IMR-90 (cell line): ENCODE results near the gene PCGF3. TPM values are rescaled to one million over a fixed set of nuclear protein-coding genes. Genes with fewer than 3 reads are reported as not detected.

ENCODE experiments used
- ATAC-seq: fragments of 200-7000 bp; cut with Tn5 transposase; 2 replicates; pipeline ENCODE4 v1.9.1; 2020; ENCODE audit warnings: low read depth, mild to moderate bottlenecking, moderate library complexity
- BruUV-seq: library from RNA; stranded (reverse); fragments of 400-500 nt; replicated peaks from 2 replicates; lab custom pipeline; 2021; lab: Mats Ljungman, UMichigan
- CTCF ChIA-PET: fragments of 300-600 bp; formaldehyde crosslinking; extraction: SDS; loops from one replicate; lab custom pipeline; 2021; ENCODE audit warnings: antibody characterized with exemption; lab: Yijun Ruan, JAX
- POLR2A ChIA-PET: fragments of 300-600 bp; sonication (Branson Sonifier 250); formaldehyde crosslinking; loops from one replicate; lab custom pipeline; 2022; ENCODE audit warnings: antibody characterized with exemption; ENCODE audit not compliant: unreplicated experiment; lab: Charles Lee
- DNase-seq: peaks from one replicate; pipeline ENCODE4 v3.0.0; 2013
- H2AFZ ChIP-seq: replicated peaks from 2 replicates; pipeline ENCODE3; 2013; ENCODE audit warnings: low read length, mild to moderate bottlenecking; ENCODE audit not compliant: poor library complexity
- H2AK5ac ChIP-seq: 2 replicates; pipeline ENCODE4 v1.6.1; 2013; ENCODE audit warnings: low read depth, low read length, inconsistent platforms
- H2AK9ac ChIP-seq: replicated peaks from 2 replicates; pipeline ENCODE3; 2013; ENCODE audit warnings: mild to moderate bottlenecking, low read depth, low read length, moderate library complexity; ENCODE audit not compliant: poor library complexity
- H2BK120ac ChIP-seq: 2 replicates; pipeline ENCODE4 v1.6.1; 2013; ENCODE audit warnings: low read depth, low read length, inconsistent platforms
- H2BK15ac ChIP-seq: 3 replicates; pipeline ENCODE4 v1.6.1; 2013; ENCODE audit warnings: low read depth, low read length, inconsistent platforms
- H2BK20ac ChIP-seq: 2 replicates; pipeline ENCODE4 v1.6.1; 2013; ENCODE audit warnings: low read depth, mild to moderate bottlenecking, inconsistent platforms, low read length, moderate library complexity
- H2BK5ac ChIP-seq: 2 replicates; pipeline ENCODE4 v1.6.1; 2013; ENCODE audit warnings: mild to moderate bottlenecking, low read depth, low read length, inconsistent platforms; ENCODE audit not compliant: poor library complexity, severe bottlenecking
- H3K14ac ChIP-seq: replicated peaks from 2 replicates; pipeline ENCODE4 v1.6.1; 2013; ENCODE audit warnings: low read depth, low read length, inconsistent platforms
- H3K18ac ChIP-seq: 2 replicates; pipeline ENCODE4 v1.6.1; 2013; ENCODE audit warnings: low read depth, low read length, control low read depth
- H3K23ac ChIP-seq: 2 replicates; pipeline ENCODE4 v1.6.1; 2013; ENCODE audit warnings: low read depth, low read length, inconsistent platforms
- H3K27ac ChIP-seq: 2 replicates; pipeline ENCODE4 v1.5.1; 2013; ENCODE audit warnings: mild to moderate bottlenecking, control low read depth, low read length; ENCODE audit not compliant: insufficient read depth
- H3K27me3 ChIP-seq: 2 replicates; pipeline ENCODE4 v1.6.1; 2013; ENCODE audit warnings: low read length; ENCODE audit not compliant: control insufficient read depth, insufficient read depth
- H3K36me3 ChIP-seq: 2 replicates; pipeline ENCODE4 v1.6.1; 2013; ENCODE audit warnings: low read length, mixed read lengths; ENCODE audit not compliant: control insufficient read depth, insufficient read depth
- H3K4ac ChIP-seq: 2 replicates; pipeline ENCODE4 v1.6.1; 2013; ENCODE audit warnings: low read depth, low read length, inconsistent platforms
- H3K4me1 ChIP-seq: 2 replicates; pipeline ENCODE4 v1.6.1; 2013; ENCODE audit warnings: low read length, mixed read lengths; ENCODE audit not compliant: control insufficient read depth, insufficient read depth
- H3K4me2 ChIP-seq: 2 replicates; pipeline ENCODE4 v1.6.1; 2013; ENCODE audit warnings: low read depth, mild to moderate bottlenecking, control low read depth, low read length, moderate library complexity
- H3K4me3 ChIP-seq: 2 replicates; pipeline ENCODE4 v1.5.1; 2013; ENCODE audit warnings: low read depth, mild to moderate bottlenecking, control low read depth, low read length, moderate library complexity; ENCODE audit not compliant: insufficient read depth
- H3K56ac ChIP-seq: 2 replicates; pipeline ENCODE4 v1.6.1; 2013; ENCODE audit warnings: low read length, inconsistent platforms; ENCODE audit not compliant: insufficient read depth; ENCODE audit errors: extremely low read depth
- H3K79me1 ChIP-seq, 2 experiments: 2 replicates each; pipeline ENCODE4 v1.6.1; 2013; ENCODE audit warnings: low read length in 2 of 2, inconsistent platforms in 1 of 2, low read depth in 1 of 2
- H3K9ac ChIP-seq: 2 replicates; pipeline ENCODE4 v1.6.1; 2013; ENCODE audit warnings: low read depth, low read length, control low read depth
- H3K9me1 ChIP-seq: 2 replicates; pipeline ENCODE4 v1.6.1; 2013; ENCODE audit warnings: low read length, inconsistent platforms; ENCODE audit not compliant: insufficient read depth
- H3K9me3 ChIP-seq: 2 replicates; pipeline ENCODE4 v1.6.1; 2013; ENCODE audit warnings: low read length; ENCODE audit not compliant: control insufficient read depth, insufficient read depth
- H4K20me1 ChIP-seq: 2 replicates; pipeline ENCODE4 v1.6.1; 2013; ENCODE audit warnings: low read length, inconsistent platforms; ENCODE audit not compliant: insufficient read depth
- H4K5ac ChIP-seq: 2 replicates; pipeline ENCODE4 v1.6.1; 2013; ENCODE audit warnings: mild to moderate bottlenecking, low read depth, low read length, control low read depth
- H4K8ac ChIP-seq, 2 experiments: 2 replicates each; pipeline ENCODE4 v1.6.1; 2013; ENCODE audit warnings: low read depth in 2 of 2, low read length in 2 of 2, control low read depth in 1 of 2, inconsistent platforms in 1 of 2
- H4K91ac ChIP-seq: 2 replicates; pipeline ENCODE4 v1.6.1; 2013; ENCODE audit warnings: low read depth, low read length, inconsistent platforms; ENCODE audit not compliant: insufficient read depth
- BHLHE40 ChIP-seq: fragments of 150-350 bp; IDR thresholded peaks from 2 replicates; pipeline ENCODE4 v1.6.1; 2016; ENCODE audit warnings: mild to moderate bottlenecking, low read depth, low read length
- CEBPB ChIP-seq: IDR thresholded peaks from 2 replicates; pipeline ENCODE4 v1.6.1; 2012; ENCODE audit warnings: low read depth, low read length, improper control_type of control experiment
- MAZ ChIP-seq: IDR thresholded peaks from 2 replicates; pipeline ENCODE4 v1.6.1; 2012; ENCODE audit warnings: low read depth, mild to moderate bottlenecking, low read length, improper control_type of control experiment, moderate library complexity, borderline replicate concordance
- NFE2L2 ChIP-seq: fragments of 150-350 bp; IDR thresholded peaks from 2 replicates; pipeline ENCODE4 v1.6.1; 2016; ENCODE audit warnings: low read depth, mild to moderate bottlenecking, low read length
- RFX5 ChIP-seq: IDR thresholded peaks from 2 replicates; pipeline ENCODE4 v1.8.0; 2012; ENCODE audit warnings: low read depth, mild to moderate bottlenecking, low read length, moderate library complexity
- SMC3 ChIP-seq: fragments of 150-350 bp; IDR thresholded peaks from 2 replicates; pipeline ENCODE4 v1.6.1; 2016; ENCODE audit warnings: low read depth, mild to moderate bottlenecking, antibody characterized with exemption, low read length, moderate library complexity
- WGBS, 2 experiments: methylation state at CpG; one replicate each; pipeline versions ENCODE4 v1.1.5 to v1.1.7; 2013; ENCODE audit warnings: missing lambda C conversion rate in 2 of 2; ENCODE audit not compliant: insufficient read length in 1 of 2; ENCODE audit errors: extremely low coverage in 2 of 2; 5-methylcytosine and 5-hydroxymethylcytosine counted together
- dilution Hi-C: fragments of 300-500 bp; cut with HindIII; formaldehyde crosslinking; loops from one replicate; pipeline ENCODE4 v1.14.3; 2018; ENCODE audit warnings: low sequenced_read_pairs; ENCODE audit not compliant: unreplicated experiment
- in situ Hi-C: fragments of 300-500 bp; cut with MboI; formaldehyde crosslinking; loops from 3 replicates; pipeline ENCODE4 v1.14.3; 2019; ENCODE audit warnings: low sequenced_read_pairs, inconsistent platforms, mixed read lengths
- intact Hi-C: fragments of 100-400 bp; cut with micrococcal nuclease; formaldehyde crosslinking; loops from 2 replicates; pipeline ENCODE4 v1.10.0; 2022
- polyA plus RNA-seq, 3 experiments: library from polyadenylated mRNA; depleted of rRNA; stranded (reverse); fragments of >200 nt; gene quantifications; 2 replicates each; pipeline ENCODE4 v1.2.3, GENCODE V29; 2012; ENCODE audit warnings: low replicate concordance in 1 of 3
- total RNA-seq: library from RNA; depleted of rRNA; stranded (reverse); fragments of >200 nt; gene quantifications from 2 replicates; pipeline ENCODE4 v1.2.3, GENCODE V29; 2012
- TF ChIP-seq, protein P1 (sequence below): fragments of 150-350 bp; IDR thresholded peaks from 2 replicates; pipeline ENCODE4 v1.6.1; 2016; ENCODE audit warnings: low read depth, mild to moderate bottlenecking, low read length, moderate library complexity, borderline replicate concordance
- TF ChIP-seq, protein P2 (sequence below): fragments of 150-350 bp; IDR thresholded peaks from 2 replicates; pipeline ENCODE4 v1.6.1; 2017; ENCODE audit warnings: mild to moderate bottlenecking, antibody characterized with exemption, low read length, low read depth

Gene PCGF3
- total and polyA plus RNA-seq, 2 of the 4 experiments (the other 2 are of a cell fraction): 40.0 to 55.3 TPM

DNA sequence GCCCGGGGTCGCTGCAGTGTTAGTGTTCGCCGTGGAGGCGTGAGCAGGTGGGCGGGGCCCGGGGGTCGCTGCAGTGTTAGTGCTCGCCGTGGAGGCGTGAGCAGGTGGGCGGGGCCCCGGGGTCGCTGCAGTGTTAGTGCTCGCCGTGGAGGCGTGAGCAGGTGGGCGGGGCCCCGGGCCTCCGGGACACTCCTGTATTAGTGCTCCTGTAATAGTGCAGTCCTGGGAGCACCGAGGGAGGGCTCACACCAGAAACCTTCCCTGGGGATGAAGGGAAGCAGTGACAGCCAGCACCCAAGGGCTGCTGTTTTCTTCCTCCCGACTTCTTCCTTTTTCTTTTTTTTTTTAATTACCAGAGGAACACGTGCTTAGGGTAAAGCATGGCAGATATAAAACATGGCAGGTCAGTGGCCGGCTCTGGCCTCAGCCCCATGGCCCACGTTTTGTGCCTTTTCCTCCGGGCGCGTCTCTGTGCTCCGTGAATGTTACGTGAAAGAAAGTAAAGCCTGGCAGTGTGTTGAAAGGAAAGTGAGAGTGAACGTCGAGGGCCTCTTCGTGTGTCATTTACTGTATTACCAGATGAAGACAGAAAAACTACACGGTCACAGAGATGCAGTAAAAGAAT, 42.0 kb downstream of the PCGF3 start:
- ATAC-seq: no peak
- Histone ChIP-seq H2AK5ac (no peak overlapping the region), H3K56ac (no peak overlapping the region), H3K9me1 (peaks cover 10% of the 10 kb centered on the region), H3K4me1 (peaks cover 8% of the 10 kb centered on the region), H2BK5ac (no peak overlapping the region), H2BK120ac (no peak overlapping the region), H2AFZ (no peak overlapping the region), H3K4me2 (no peak overlapping the region), H3K14ac (no peak overlapping the region), H4K5ac (no peak overlapping the region), H3K9ac (no peak overlapping the region), H4K20me1 (peaks cover 42% of the 10 kb centered on the region), H3K27me3 (no peaks in the 10 kb centered on the region), H2AK9ac (peak overlapping the region; percentile 78), H3K79me1 (peaks cover 21 to 55% of the 10 kb centered on the region in 2 experiments), H3K27ac (no peak overlapping the region), H3K23ac (no peak overlapping the region), H3K36me3 (peaks cover 42% of the 10 kb centered on the region), H3K4ac (no peak overlapping the region), H4K8ac (no peak overlapping the region), H2BK15ac (no peak overlapping the region), H3K18ac (no peak overlapping the region), H2BK20ac (no peak overlapping the region), H3K9me3 (no peaks in the 10 kb centered on the region), H3K4me3 (no peak overlapping the region), H4K91ac (no peak overlapping the region)
- CTCF ChIA-PET: no interaction called here
- dilution Hi-C loops: no loop called here
- no peak for TF ChIP-seq BHLHE40
- TF ChIP-seq, protein P1, sequence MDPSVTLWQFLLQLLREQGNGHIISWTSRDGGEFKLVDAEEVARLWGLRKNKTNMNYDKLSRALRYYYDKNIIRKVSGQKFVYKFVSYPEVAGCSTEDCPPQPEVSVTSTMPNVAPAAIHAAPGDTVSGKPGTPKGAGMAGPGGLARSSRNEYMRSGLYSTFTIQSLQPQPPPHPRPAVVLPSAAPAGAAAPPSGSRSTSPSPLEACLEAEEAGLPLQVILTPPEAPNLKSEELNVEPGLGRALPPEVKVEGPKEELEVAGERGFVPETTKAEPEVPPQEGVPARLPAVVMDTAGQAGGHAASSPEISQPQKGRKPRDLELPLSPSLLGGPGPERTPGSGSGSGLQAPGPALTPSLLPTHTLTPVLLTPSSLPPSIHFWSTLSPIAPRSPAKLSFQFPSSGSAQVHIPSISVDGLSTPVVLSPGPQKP: no peak
- TF ChIP-seq NFE2L2: no peak
- TF ChIP-seq RFX5: no peak
- no peak for TF ChIP-seq SMC3
- no peak for TF ChIP-seq CEBPB
- TF ChIP-seq, protein P2, sequence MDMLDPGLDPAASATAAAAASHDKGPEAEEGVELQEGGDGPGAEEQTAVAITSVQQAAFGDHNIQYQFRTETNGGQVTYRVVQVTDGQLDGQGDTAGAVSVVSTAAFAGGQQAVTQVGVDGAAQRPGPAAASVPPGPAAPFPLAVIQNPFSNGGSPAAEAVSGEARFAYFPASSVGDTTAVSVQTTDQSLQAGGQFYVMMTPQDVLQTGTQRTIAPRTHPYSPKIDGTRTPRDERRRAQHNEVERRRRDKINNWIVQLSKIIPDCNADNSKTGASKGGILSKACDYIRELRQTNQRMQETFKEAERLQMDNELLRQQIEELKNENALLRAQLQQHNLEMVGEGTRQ: no peak
- no peak for TF ChIP-seq MAZ
- no TSS peak for BruUV-seq
- in situ Hi-C loops: no loop called here
- intact Hi-C loops: no loop called here
- POLR2A ChIA-PET: no interaction called here
- WGBS, 2 experiments: 97% methylated on average over 5 of the region's 34 CpGs; no CpG with 5 or more reads in 1 of the 2 experiments
- DNase-seq: no peak
